Upper lobe of left lung (tissue), 6 donors: Measurements from ENCODE around the gene DOLPP1. TPM values are rescaled to one million over a fixed set of nuclear protein-coding genes. Genes with fewer than 3 reads are reported as not detected.

Source experiments
- ATAC-seq, 2 donors: fragments of 200-7000 bp; cut with Tn5 transposase; one replicate each; pipeline ENCODE4 v1.9.1; 2022; ENCODE audit warnings: mild to moderate bottlenecking in 2 of 2, moderate library complexity in 2 of 2; ENCODE audit not compliant: low FRiP score in 2 of 2
- DNase-seq, 2 donors: peaks; one replicate each; pipeline ENCODE4 v3.0.0-alpha.2; 2019 to 2020
- H3K27ac ChIP-seq, 4 donors: fragments of 200-600 bp; sonication (generic); one replicate each; pipeline ENCODE4 v1.5.1; 2016 to 2019
- H3K27me3 ChIP-seq, 4 donors: fragments of 200-600 bp; sonication (generic); one replicate each; pipeline ENCODE4 v1.5.1; 2017 to 2019
- H3K36me3 ChIP-seq, 4 donors: fragments of 200-600 bp; sonication (generic); one replicate each; pipeline ENCODE4 v1.5.1; 2016 to 2019
- H3K4me1 ChIP-seq, 4 donors: fragments of 200-600 bp; sonication (generic); one replicate each; pipeline ENCODE4 v1.5.1; 2018 to 2019
- H3K4me3 ChIP-seq, 4 donors: fragments of 200-600 bp; sonication (generic); one replicate each; pipeline ENCODE4 v1.5.1; 2017 to 2019; ENCODE audit warnings: mild to moderate bottlenecking in 2 of 4, moderate library complexity in 1 of 4
- H3K9me3 ChIP-seq, 4 donors: fragments of 200-600 bp; sonication (generic); one replicate each; pipeline ENCODE4 v1.5.1; 2018 to 2019
- CTCF ChIP-seq, 6 experiments: fragments of 450-650 bp in 4 of 6; fragments of 200-600 bp in 2 of 6; sonication (generic) in 2 of 6; IDR thresholded peaks; one replicate each; pipeline ENCODE4 v1.5.1; 2016 to 2019; ENCODE audit warnings: antibody characterized with exemption in 6 of 6
- EP300 ChIP-seq, 4 donors: sonication (generic); formaldehyde crosslinking; IDR thresholded peaks; one replicate each; pipeline ENCODE4 v1.5.1; 2017; ENCODE audit warnings: antibody characterized with exemption in 4 of 4, control low read depth in 2 of 4
- POLR2A ChIP-seq, 4 donors: fragments of 450-650 bp; IDR thresholded peaks; one replicate each; pipeline ENCODE4 v1.5.1; 2016 to 2017; ENCODE audit warnings: antibody characterized with exemption in 4 of 4, mild to moderate bottlenecking in 2 of 4
- POLR2AphosphoS5 ChIP-seq, 2 donors: sonication (generic); formaldehyde crosslinking; IDR thresholded peaks; one replicate each; pipeline ENCODE4 v1.5.1; 2017; ENCODE audit warnings: antibody characterized with exemption in 2 of 2
- WGBS, 2 donors: methylation state at CpG; one replicate each; pipeline ENCODE4 v1.1.5; 2017 to 2018; 5-methylcytosine and 5-hydroxymethylcytosine counted together
- total RNA-seq, 6 donors: library from RNA; depleted of rRNA in 4 of 6; stranded (reverse); fragments of >200 nt in 4 of 6; gene quantifications; one replicate each; pipeline versions ENCODE4 v1.1.0 to v1.2.1, GENCODE V29; 2016 to 2021
- donor health status: DM: no; HTN: no; CAD: no; lungs with moderate emphysema.
- donor health status: DM: no; HTN: yes; CAD: no; lungs with severe emphysema.

Gene DOLPP1
- total RNA-seq, 6 donors from 2014 or later: 3.9 to 14.8 (median 8.2) TPM

GRCh38 chr9:129069862-129070641, 10.9 kb upstream of the DOLPP1 start:
- no peaks in the 10 kb centered on the region for H3K27me3 ChIP-seq
- 80 to 93% methylated on average over 7 to 26 of the region's 26 CpGs for WGBS, 2 donors
- peaks cover 0 to 45% (median 34%) of the 10 kb centered on the region in 4 donors for H3K36me3 ChIP-seq
- peak in 1 of 2 donors; percentile 3 for ATAC-seq
- H3K4me3 ChIP-seq: no peak overlapping the region
- H3K9me3 ChIP-seq: no peaks in the 10 kb centered on the region
- DNase-seq: peak in 1 of 2 donors; percentile 81
- H3K27ac ChIP-seq: peak overlapping the region in 1 of 4 donors; percentile 39
- no peak for TF ChIP-seq POLR2A (IDR thresholded peaks at IDR 0.05)
- TF ChIP-seq EP300 (IDR thresholded peaks at IDR 0.05): no peak
- TF ChIP-seq POLR2AphosphoS5 (IDR thresholded peaks at IDR 0.05): no peak
- TF ChIP-seq CTCF (IDR thresholded peaks at IDR 0.05): no peak
- peaks cover 0 to 6% (median 2%) of the 10 kb centered on the region in 4 donors for H3K4me1 ChIP-seq

GRCh38 chr9:129070696-129071525, 10.0 kb upstream of the DOLPP1 start:
- H3K9me3 ChIP-seq: no peaks in the 10 kb centered on the region
- peaks cover 0 to 38% (median 26%) of the 10 kb centered on the region in 4 donors for H3K36me3 ChIP-seq
- 83 to 85% methylated on average over 13 to 20 of the region's 21 CpGs for WGBS, 2 donors
- ATAC-seq (peak in 1 of 2 donors; percentile 31), DNase-seq (no peak)
- peak overlapping the region in 1 of 4 donors; percentile 10 for H3K27ac ChIP-seq
- H3K4me3 ChIP-seq: no peak overlapping the region
- no peak for TF ChIP-seq POLR2A (IDR thresholded peaks at IDR 0.05)
- no peak for TF ChIP-seq POLR2AphosphoS5 (IDR thresholded peaks at IDR 0.05)
- TF ChIP-seq EP300 (IDR thresholded peaks at IDR 0.05): no peak
- no peak for TF ChIP-seq CTCF (IDR thresholded peaks at IDR 0.05)
- peaks cover 0 to 6% (median 2%) of the 10 kb centered on the region in 4 donors for H3K4me1 ChIP-seq
- H3K27me3 ChIP-seq: no peaks in the 10 kb centered on the region

- TF ChIP-seq POLR2AphosphoS5 (IDR thresholded peaks at IDR 0.05) (no peak), CTCF (IDR thresholded peaks at IDR 0.05) (no peak), EP300 (IDR thresholded peaks at IDR 0.05) (no peak), POLR2A (IDR thresholded peaks at IDR 0.05) (no peak)
- H3K27ac ChIP-seq: no peak overlapping the region
- peaks cover 0 to 6% (median 2%) of the 10 kb centered on the region in 4 donors for H3K4me1 ChIP-seq
- H3K27me3 ChIP-seq: no peaks in the 10 kb centered on the region
- no peak for ATAC-seq
- DNase-seq: no peak
- 38 to 51% methylated on average over 6 to 9 of the region's 10 CpGs for WGBS, 2 donors
- H3K4me3 ChIP-seq: no peak overlapping the region
- peaks cover 0 to 34% (median 24%) of the 10 kb centered on the region in 4 donors for H3K36me3 ChIP-seq
- H3K9me3 ChIP-seq: no peaks in the 10 kb centered on the region
Observed at GRCh38 chr9:129071526-129072126, 9.3 kb upstream of the DOLPP1 start.

- Histone ChIP-seq H3K4me3 (no peak overlapping the region), H3K36me3 (peaks cover 0 to 33% (median 23%) of the 10 kb centered on the region in 4 donors), H3K27me3 (no peaks in the 10 kb centered on the region), H3K9me3 (no peaks in the 10 kb centered on the region), H3K4me1 (peaks cover 0 to 6% (median 2%) of the 10 kb centered on the region in 4 donors), H3K27ac (no peak overlapping the region)
- no peak for ATAC-seq
- TF ChIP-seq POLR2A (IDR thresholded peaks at IDR 0.05) (no peak), POLR2AphosphoS5 (IDR thresholded peaks at IDR 0.05) (no peak), EP300 (IDR thresholded peaks at IDR 0.05) (no peak), CTCF (IDR thresholded peaks at IDR 0.05) (no peak)
- WGBS, 2 donors: 29 to 68% methylated on average over 4 to 9 of the region's 9 CpGs
- no peak for DNase-seq
Observed at GRCh38 chr9:129072171-129072570, 8.7 kb upstream of the DOLPP1 start.
